ENCODE results near the gene BCKDHA. TPM values are rescaled to one million over a fixed set of nuclear protein-coding genes. Genes with fewer than 3 reads are reported as not detected.

Gene BCKDHA
- total RNA-seq = 56.6 and 61.6 TPM in 2 replicates

GRCh38 chr19:41397086-41398049, at the start of gene BCKDHA, which contains the start of gene EXOSC5:
TSS of gene BCKDHA (plus strand) at chr19:41397818. CDS start at chr19:41397828, 10 bp downstream.
TSS of gene EXOSC5 (minus strand) at chr19:41397359. CDS start at chr19:41397328, 31 bp downstream.

GRCh38 chr19:41353466-41354342, 43.9 kb upstream of the BCKDHA start, which contains the start of gene TGFB1:
TSS of gene TGFB1 (minus strand) at chr19:41353922. CDS start at chr19:41353044, 878 bp downstream.

GRCh38 chr19:41363753-41364523, 33.7 kb upstream of the BCKDHA start, which contains the start of gene B9D2:
TSS of gene B9D2 (minus strand) at chr19:41364149. CDS start at chr19:41363519, 630 bp downstream.

DNA sequence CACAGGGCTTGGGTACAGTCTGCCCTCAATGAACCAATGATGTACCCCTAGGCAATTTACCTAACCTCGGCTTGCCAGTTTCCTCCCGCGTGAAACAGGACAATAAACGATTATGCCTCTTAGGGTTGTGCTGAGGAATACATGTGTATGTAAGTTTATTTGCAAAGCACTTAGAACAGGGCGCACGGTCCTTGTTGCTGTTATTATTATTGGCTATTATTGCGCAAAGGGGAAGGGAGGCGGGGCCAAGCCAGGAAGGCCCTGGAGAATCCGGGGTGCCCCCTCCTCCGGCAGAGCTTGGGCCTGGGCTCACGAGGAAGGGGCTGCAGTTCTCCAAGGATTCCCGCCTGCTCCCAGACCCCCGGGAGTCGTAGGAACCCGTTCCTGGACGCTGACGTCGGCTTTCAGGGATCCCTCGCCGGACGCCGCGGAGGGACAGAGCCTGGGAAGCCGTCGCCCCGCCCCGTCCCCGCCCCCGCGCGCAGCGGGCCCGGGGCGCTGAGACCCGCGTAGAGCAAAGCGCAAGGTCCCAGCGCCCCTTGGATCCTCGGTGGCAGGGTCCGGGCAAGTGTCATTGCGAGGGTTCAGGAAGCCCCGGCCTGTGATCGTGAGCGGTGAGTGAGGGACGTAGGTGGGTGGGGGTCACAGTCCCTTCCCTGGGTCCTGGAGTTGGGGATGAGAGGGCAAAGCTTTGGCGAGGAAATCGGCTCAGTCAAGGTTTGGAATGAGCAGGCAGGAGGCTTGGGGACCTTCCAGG, 21.2 kb upstream of the BCKDHA start, which contains the start of gene TMEM91:
Gene TMEM91 (plus strand): TSS at position 293 of the 757 bp plus-strand sequence. CDS start 1,777 bp downstream, outside the sequence.

GRCh38 chr19:41426952-41427646, 29.5 kb downstream of the BCKDHA start, which contains the start of gene B3GNT8:
TSS of gene B3GNT8 (minus strand) at chr19:41427374. CDS start at chr19:41426778, 596 bp downstream.

DNA sequence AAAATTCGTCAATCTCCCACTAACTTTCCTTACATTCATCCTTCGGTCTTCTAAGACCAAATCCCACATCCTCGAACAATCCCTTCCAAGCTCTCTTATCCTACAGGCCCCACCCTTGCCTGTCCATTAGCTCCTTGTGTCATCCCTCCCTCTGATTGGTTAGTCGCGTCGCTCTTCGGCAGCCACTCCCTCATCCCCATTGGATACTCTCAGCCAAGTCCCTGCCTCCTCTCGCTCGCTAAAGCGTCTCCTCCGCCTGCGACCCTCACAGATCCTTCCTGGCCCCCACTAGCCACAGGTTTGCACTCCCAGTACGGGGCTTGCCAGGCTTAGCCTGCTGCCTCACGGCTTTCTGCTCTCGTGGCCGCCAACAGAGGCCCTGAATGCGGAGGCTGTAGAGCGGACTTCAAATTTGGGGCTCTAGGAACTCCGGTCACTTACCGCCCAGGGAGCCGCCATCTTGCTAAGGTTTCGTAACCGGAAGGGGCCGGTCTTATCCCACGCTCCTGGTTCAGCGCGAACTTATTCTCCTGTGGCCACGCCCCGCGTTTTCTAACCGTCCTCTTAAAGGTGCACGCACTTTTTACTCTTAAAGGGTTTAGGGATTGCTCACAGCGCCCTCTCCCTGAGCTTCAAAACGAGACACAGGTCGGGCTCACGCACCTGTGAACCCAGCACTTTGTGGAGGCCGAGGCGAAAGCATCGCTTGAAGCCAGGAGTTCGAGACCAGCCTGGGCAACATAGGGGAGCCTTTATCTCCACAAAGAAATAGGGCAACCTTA, 42.0 kb downstream of the BCKDHA start, which contains the start of gene DMAC2:
Gene DMAC2 (minus strand): TSS at position 472 of the 782 bp plus-strand sequence. CDS start 13 bp downstream, at position 459.

DNA sequence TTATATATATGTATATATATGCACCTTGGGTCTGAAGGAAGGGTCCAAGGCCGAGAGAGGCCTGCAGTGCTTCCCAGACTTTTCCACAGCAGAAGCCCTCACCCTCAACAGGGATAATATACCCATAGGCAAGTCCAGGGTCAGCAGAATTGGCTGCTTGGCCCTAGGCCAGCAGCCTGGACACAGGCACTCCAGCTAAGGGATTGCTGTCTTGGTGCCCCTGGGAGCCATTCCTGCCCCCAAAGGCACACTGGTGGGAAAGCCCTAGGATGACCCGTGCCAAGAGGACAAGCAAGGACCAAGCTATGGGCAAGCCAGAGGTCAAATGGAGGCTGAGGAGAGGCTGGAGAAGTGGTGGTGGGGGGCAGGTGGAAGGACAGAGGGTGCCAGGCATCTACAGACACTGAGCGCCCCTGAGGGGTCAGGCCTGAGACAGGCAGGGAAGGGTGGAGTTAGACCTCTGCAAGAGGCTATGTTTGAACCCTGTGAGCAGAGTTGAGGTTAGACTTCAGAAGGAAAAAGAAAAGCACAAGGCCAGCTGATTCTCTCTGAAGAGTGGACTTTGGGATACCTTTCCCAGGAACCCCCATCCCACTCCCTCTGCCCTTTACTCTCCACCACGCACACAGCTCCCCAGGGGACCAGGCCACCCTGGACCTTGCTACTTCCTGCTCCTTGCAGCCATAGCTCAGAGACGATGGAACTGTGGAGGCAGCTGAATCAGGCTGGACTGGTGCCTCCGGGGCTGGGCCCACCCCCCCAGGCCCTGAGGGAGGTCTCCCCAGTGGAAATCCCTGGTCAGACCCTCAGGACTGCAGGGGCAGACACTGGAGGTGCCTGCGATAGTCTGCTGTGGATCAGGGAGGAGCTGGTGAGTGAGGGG, 45.1 kb downstream of the BCKDHA start, which contains the start of gene ERICH4:
Gene ERICH4 (plus strand): TSS at position 684 of the 883 bp plus-strand sequence. CDS start 14 bp downstream, at position 698.

Other genes starting within 250 kb of the BCKDHA start
- 29.6 and 31.8 TPM in 2 replicates for gene CYP2S1, start 204.6 kb upstream of the BCKDHA start, total RNA-seq
- 32.0 and 83.6 TPM in 2 replicates for gene AXL, start 178.6 kb upstream of the BCKDHA start, total RNA-seq
- gene HNRNPUL1, start 133.4 kb upstream of the BCKDHA start, total RNA-seq = 48.0 and 68.2 TPM in 2 replicates
- gene CCDC97, start 87.6 kb upstream of the BCKDHA start, total RNA-seq = 7.5 and 12.0 TPM in 2 replicates
- gene TGFB1, start 43.9 kb upstream of the BCKDHA start, total RNA-seq = 10.2 and 10.6 TPM in 2 replicates
- 0.85 and 1.9 TPM in 2 replicates for gene B9D2, start 33.7 kb upstream of the BCKDHA start, total RNA-seq
- gene TMEM91, start 21.3 kb upstream of the BCKDHA start, total RNA-seq = 6.0 and 8.4 TPM in 2 replicates
- 36.1 and 43.3 TPM in 2 replicates for gene EXOSC5, start 459 bp upstream of the BCKDHA start, total RNA-seq
- gene B3GNT8, start 29.6 kb downstream of the BCKDHA start, total RNA-seq = 1.7 and 3.6 TPM in 2 replicates
- 33.5 and 42.4 TPM in 2 replicates for gene DMAC2, start 42.1 kb downstream of the BCKDHA start, total RNA-seq
- not detected in 2 replicates for gene ERICH4, start 45.3 kb downstream of the BCKDHA start, total RNA-seq
- not detected in 2 replicates for gene CEACAM21, start 178.3 kb downstream of the BCKDHA start, total RNA-seq
- not detected in 2 replicates for gene CEACAM4, start 229.3 kb downstream of the BCKDHA start, total RNA-seq